Ishikawa (cell line): ENCODE results near the gene FMOD.

Experiments
- CEBPB ChIP-seq: IDR thresholded peaks from 2 replicates; pipeline ENCODE4 v1.6.1; 2012
- CREB1 ChIP-seq: IDR thresholded peaks from 2 replicates; pipeline ENCODE4 v1.6.1; 2012; ENCODE audit warnings: low read depth
- EGR1 ChIP-seq: IDR thresholded peaks from 2 replicates; pipeline ENCODE4 v1.6.1; 2012
- EP300 ChIP-seq: IDR thresholded peaks from 2 replicates; pipeline ENCODE4 v1.6.1; 2012; ENCODE audit warnings: borderline replicate concordance
- FOXM1 ChIP-seq: IDR thresholded peaks from 2 replicates; pipeline ENCODE4 v1.6.1; 2012; ENCODE audit warnings: low read depth, borderline replicate concordance
- NFIC ChIP-seq: IDR thresholded peaks from 2 replicates; pipeline ENCODE4 v1.6.1; 2012
- RAD21 ChIP-seq: IDR thresholded peaks from 2 replicates; pipeline ENCODE4 v1.6.1; 2012; ENCODE audit warnings: low read depth
- TAF1 ChIP-seq: IDR thresholded peaks from 2 replicates; pipeline ENCODE4 v1.6.1; 2012; ENCODE audit warnings: low read depth, mild to moderate bottlenecking
- TCF12 ChIP-seq: IDR thresholded peaks from 2 replicates; pipeline ENCODE4 v1.6.1; 2012; ENCODE audit warnings: low read depth
- TEAD4 ChIP-seq: IDR thresholded peaks from 2 replicates; pipeline ENCODE4 v1.6.1; 2012
- YY1 ChIP-seq: IDR thresholded peaks from 2 replicates; pipeline ENCODE4 v1.6.1; 2012; ENCODE audit warnings: low read depth
- ZBTB7A ChIP-seq: IDR thresholded peaks from 2 replicates; pipeline ENCODE4 v1.6.1; 2012; ENCODE audit warnings: low read depth
- TF ChIP-seq, protein P1 (sequence below): IDR thresholded peaks from 2 replicates; pipeline ENCODE4 v1.6.1; 2012; ENCODE audit warnings: low read depth, mild to moderate bottlenecking
- TF ChIP-seq, protein P2 (sequence below): IDR thresholded peaks from 2 replicates; pipeline ENCODE4 v1.6.1; 2012
- TF ChIP-seq, protein P3 (sequence below): IDR thresholded peaks from 2 replicates; pipeline ENCODE4 v1.6.1; 2012

Gene FMOD

DNA sequence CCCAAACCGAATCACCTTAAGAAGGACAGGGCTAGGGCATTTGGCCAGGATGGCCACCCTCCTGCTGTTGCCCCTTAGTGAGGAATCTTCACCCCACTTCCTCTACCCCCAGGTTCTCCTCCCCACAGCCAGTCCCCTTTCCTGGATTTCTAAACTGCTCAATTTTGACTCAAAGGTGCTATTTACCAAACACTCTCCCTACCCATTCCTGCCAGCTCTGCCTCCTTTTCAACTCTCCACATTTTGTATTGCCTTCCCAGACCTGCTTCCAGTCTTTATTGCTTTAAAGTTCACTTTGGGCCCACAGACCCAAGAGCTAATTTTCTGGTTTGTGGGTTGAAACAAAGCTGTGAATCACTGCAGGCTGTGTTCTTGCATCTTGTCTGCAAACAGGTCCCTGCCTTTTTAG is 42.0 kb downstream of the FMOD start:
- no peak for TF ChIP-seq EP300
- no peak for TF ChIP-seq CEBPB
- TF ChIP-seq YY1, result no peak
- TF ChIP-seq FOXM1, result no peak
- TF ChIP-seq RAD21, result no peak
- TF ChIP-seq TEAD4, result no peak
- no peak for TF ChIP-seq ZBTB7A
- TF ChIP-seq, protein P1, sequence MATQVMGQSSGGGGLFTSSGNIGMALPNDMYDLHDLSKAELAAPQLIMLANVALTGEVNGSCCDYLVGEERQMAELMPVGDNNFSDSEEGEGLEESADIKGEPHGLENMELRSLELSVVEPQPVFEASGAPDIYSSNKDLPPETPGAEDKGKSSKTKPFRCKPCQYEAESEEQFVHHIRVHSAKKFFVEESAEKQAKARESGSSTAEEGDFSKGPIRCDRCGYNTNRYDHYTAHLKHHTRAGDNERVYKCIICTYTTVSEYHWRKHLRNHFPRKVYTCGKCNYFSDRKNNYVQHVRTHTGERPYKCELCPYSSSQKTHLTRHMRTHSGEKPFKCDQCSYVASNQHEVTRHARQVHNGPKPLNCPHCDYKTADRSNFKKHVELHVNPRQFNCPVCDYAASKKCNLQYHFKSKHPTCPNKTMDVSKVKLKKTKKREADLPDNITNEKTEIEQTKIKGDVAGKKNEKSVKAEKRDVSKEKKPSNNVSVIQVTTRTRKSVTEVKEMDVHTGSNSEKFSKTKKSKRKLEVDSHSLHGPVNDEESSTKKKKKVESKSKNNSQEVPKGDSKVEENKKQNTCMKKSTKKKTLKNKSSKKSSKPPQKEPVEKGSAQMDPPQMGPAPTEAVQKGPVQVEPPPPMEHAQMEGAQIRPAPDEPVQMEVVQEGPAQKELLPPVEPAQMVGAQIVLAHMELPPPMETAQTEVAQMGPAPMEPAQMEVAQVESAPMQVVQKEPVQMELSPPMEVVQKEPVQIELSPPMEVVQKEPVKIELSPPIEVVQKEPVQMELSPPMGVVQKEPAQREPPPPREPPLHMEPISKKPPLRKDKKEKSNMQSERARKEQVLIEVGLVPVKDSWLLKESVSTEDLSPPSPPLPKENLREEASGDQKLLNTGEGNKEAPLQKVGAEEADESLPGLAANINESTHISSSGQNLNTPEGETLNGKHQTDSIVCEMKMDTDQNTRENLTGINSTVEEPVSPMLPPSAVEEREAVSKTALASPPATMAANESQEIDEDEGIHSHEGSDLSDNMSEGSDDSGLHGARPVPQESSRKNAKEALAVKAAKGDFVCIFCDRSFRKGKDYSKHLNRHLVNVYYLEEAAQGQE, result no peak
- TF ChIP-seq, protein P2, sequence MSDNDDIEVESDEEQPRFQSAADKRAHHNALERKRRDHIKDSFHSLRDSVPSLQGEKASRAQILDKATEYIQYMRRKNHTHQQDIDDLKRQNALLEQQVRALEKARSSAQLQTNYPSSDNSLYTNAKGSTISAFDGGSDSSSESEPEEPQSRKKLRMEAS, result no peak
- TF ChIP-seq TAF1, result no peak
- no peak for TF ChIP-seq TCF12

DNA sequence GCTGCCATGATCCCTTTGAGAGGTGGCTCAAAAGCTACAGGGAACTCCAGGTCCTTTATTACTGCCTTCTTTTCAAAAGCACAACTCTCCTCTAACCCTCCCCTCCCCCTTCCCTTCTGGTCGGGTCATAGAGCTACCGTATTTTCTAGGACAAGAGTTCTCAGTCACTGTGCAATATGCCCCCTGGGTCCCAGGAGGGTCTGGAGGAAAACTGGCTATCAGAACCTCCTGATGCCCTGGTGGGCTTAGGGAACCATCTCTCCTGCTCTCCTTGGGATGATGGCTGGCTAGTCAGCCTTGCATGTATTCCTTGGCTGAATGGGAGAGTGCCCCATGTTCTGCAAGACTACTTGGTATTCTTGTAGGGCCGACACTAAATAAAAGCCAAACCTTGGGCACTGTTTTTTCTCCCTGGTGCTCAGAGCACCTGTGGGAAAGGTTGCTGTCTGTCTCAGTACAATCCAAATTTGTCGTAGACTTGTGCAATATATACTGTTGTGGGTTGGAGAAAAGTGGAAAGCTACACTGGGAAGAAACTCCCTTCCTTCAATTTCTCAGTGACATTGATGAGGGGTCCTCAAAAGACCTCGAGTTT is 42.5 kb downstream of the FMOD start:
- TF ChIP-seq TEAD4 (no peak), FOXM1 (no peak), CREB1 (no peak), RAD21 (no peak)

DNA sequence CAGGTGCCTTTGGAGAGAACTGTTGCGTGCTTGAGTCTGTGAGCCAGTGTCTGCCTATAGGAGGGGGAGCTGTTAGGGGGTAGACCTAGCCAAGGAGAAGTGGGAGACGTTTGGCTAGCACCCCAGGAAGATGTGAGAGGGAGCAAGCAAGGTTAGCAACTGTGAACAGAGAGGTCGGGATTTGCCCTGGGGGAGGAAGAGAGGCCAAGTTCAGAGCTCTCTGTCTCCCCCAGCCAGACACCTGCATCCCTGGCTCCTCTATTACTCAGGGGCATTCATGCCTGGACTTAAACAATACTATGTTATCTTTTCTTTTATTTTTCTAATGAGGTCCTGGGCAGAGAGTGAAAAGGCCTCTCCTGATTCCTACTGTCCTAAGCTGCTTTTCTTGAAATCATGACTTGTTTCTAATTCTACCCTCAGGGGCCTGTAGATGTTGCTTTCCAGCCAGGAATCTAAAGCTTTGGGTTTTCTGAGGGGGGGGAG is 43.2 kb downstream of the FMOD start:
- TF ChIP-seq CREB1, result no peak
- TF ChIP-seq, protein P2, result no peak
- no peak for TF ChIP-seq EGR1
- TF ChIP-seq, protein P1, result no peak
- no peak for TF ChIP-seq TAF1

DNA sequence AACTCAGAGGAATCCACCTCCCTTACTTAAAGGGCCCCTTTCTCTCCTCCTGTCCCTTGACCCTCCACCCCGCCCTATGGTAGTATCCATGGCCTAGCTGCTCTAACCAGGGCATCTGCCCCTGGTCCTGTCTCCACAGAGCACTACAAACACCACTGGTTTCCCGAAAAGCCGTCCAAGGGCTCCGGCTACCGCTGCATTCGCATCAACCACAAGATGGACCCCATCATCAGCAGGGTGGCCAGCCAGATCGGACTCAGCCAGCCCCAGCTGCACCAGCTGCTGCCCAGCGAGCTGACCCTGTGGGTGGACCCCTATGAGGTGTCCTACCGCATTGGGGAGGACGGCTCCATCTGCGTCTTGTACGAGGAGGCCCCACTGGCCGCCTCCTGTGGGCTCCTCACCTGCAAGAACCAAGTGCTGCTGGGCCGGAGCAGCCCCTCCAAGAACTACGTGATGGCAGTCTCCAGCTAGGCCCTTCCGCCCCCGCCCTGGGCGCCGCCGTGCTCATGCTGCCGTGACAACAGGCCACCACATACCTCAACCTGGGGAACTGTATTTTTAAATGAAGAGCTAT is 43.9 kb downstream of the FMOD start:
- no peak for TF ChIP-seq YY1
- no peak for TF ChIP-seq TAF1
- no peak for TF ChIP-seq TCF12
- no peak for TF ChIP-seq ZBTB7A
- no peak for TF ChIP-seq EGR1
- no peak for TF ChIP-seq NFIC
- TF ChIP-seq RAD21, result no peak

DNA sequence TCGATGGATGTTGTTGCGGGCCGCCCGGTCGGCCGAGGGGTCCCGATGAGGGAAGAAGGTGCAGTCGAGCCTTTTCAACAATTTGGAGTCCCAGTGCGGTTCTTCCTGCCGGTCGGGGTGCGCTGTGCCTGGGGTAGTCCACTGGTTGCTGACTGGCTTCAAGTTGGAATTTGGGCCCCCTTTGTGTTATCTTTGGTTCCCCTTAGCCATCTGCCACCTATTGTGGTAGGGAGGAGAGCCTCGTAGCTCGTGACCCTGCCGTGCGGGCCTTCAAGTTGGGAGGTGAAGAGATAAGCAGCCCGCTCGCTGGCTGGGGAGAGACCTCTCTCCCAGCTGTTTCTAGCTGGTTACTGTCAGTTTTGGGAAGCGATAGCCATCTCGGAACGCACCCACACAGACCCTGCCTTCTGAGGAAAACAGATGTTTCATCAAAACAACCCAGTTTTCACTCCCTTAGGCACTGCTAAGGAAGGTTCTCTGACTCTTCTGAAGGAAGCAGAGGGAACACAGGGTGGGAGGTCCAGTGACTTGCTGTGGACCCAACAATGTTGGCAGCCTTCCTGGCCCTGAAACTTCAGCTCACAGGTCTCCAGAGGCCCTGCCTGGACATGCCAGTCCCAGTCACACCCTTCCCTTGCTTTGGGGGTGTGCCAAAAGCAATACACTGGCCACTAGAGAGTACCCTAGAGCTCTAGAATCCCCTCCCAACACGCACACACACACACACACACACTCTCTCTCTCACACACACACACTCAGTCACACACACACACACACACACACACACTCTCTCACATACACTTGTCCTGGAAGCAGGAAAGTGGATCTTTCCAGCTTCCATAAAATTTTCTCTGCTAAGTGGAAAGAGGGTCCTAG is 44.6 kb downstream of the FMOD start:
- TF ChIP-seq, protein P1, result no peak
- TF ChIP-seq CEBPB, result no peak
- no peak for TF ChIP-seq FOXM1
- no peak for TF ChIP-seq TCF12
- TF ChIP-seq, protein P2, result 0 out of 2 replicates have a peak, but pooled peaks have one; percentile 36
- TF ChIP-seq RAD21, result peak; percentile 37; the same call in 1 of the 2 replicates
- no peak for TF ChIP-seq TAF1
- 0 out of 2 replicates have a peak, but pooled peaks have one; percentile 10 for TF ChIP-seq TEAD4
- no peak for TF ChIP-seq YY1
- TF ChIP-seq, protein P3, sequence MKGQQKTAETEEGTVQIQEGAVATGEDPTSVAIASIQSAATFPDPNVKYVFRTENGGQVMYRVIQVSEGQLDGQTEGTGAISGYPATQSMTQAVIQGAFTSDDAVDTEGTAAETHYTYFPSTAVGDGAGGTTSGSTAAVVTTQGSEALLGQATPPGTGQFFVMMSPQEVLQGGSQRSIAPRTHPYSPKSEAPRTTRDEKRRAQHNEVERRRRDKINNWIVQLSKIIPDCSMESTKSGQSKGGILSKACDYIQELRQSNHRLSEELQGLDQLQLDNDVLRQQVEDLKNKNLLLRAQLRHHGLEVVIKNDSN, result no peak
- TF ChIP-seq EGR1, result no peak
- TF ChIP-seq NFIC, result peak; percentile 76
- no peak for TF ChIP-seq EP300
- TF ChIP-seq ZBTB7A, result peak; percentile 1; the same call in 1 of the 2 replicates
- no peak for TF ChIP-seq CREB1
